ENCODE measurements around the gene RASSF5.
A peak's percentile ranks its signal among the peaks of the same experiment; 100 is the strongest.

The RASSF5 gene

GRCh38 chr1:206551986-206552326, 44.6 kb downstream of the RASSF5 start:
- H3K4me3 ChIP-seq (replicated peaks in 1 of 2; ENCODE audit: low read depth in 2 of 2, low read length in 2 of 2), result no peak overlapping the region
- no peak for TF ChIP-seq CTCF (IDR thresholded peaks at IDR 0.05; ENCODE audit: low read depth, low read length)
- DNase-seq (ENCODE audit: low read depth in 2 of 2), result no peak

GRCh38 chr1:206554211-206554610, 46.9 kb downstream of the RASSF5 start:
- DNase-seq (ENCODE audit: low read depth in 2 of 2), result no peak
- TF ChIP-seq CTCF (IDR thresholded peaks at IDR 0.05; ENCODE audit: low read depth, low read length), result no peak
- no peak overlapping the region for H3K4me3 ChIP-seq (replicated peaks in 1 of 2; ENCODE audit: low read depth in 2 of 2, low read length in 2 of 2)

- no peak overlapping the region for H3K4me3 ChIP-seq (replicated peaks in 1 of 2; ENCODE audit: low read depth in 2 of 2, low read length in 2 of 2)
- DNase-seq (ENCODE audit: low read depth in 2 of 2), result no peak
- no peak for TF ChIP-seq CTCF (IDR thresholded peaks at IDR 0.05; ENCODE audit: low read depth, low read length)
Measured at GRCh38 chr1:206554701-206555472, 47.6 kb downstream of the RASSF5 start.

- no peak overlapping the region for H3K4me3 ChIP-seq (replicated peaks in 1 of 2; ENCODE audit: low read depth in 2 of 2, low read length in 2 of 2)
- TF ChIP-seq CTCF (IDR thresholded peaks at IDR 0.05; ENCODE audit: low read depth, low read length), result no peak
- DNase-seq (ENCODE audit: low read depth in 2 of 2), result peak in 1 of 2 donors; percentile 42
Measured at GRCh38 chr1:206555473-206555935, 48.2 kb downstream of the RASSF5 start.

- no peak overlapping the region for H3K4me3 ChIP-seq (replicated peaks in 1 of 2; ENCODE audit: low read depth in 2 of 2, low read length in 2 of 2)
- TF ChIP-seq CTCF (IDR thresholded peaks at IDR 0.05; ENCODE audit: low read depth, low read length), result no peak
- DNase-seq (ENCODE audit: low read depth in 2 of 2), result no peak
Measured at GRCh38 chr1:206556047-206556749, 48.9 kb downstream of the RASSF5 start.

- DNase-seq (ENCODE audit: low read depth in 2 of 2), result peak; percentile 22 to 35
- no peak for TF ChIP-seq CTCF (IDR thresholded peaks at IDR 0.05; ENCODE audit: low read depth, low read length)
- H3K4me3 ChIP-seq (replicated peaks in 1 of 2; ENCODE audit: low read depth in 2 of 2, low read length in 2 of 2), result peak overlapping the region; percentile 48 to 50
Measured at GRCh38 chr1:206556750-206557635, 49.7 kb downstream of the RASSF5 start.
